Bronchus fibroblast of lung (primary cell): ENCODE measurements around the gene CHAC1. TPM values are rescaled to one million over a fixed set of nuclear protein-coding genes. Genes with fewer than 3 reads are reported as not detected.

Source experiments
- total RNA-seq: library from RNA; depleted of rRNA; stranded (reverse); fragments of >200 nt; gene quantifications from 2 replicates; pipeline ENCODE4 v1.2.3, GENCODE V29; 2015

The CHAC1 gene, protein sequence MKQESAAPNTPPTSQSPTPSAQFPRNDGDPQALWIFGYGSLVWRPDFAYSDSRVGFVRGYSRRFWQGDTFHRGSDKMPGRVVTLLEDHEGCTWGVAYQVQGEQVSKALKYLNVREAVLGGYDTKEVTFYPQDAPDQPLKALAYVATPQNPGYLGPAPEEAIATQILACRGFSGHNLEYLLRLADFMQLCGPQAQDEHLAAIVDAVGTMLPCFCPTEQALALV
- 73.6 and 79.5 TPM in 2 replicates for total RNA-seq

DNA sequence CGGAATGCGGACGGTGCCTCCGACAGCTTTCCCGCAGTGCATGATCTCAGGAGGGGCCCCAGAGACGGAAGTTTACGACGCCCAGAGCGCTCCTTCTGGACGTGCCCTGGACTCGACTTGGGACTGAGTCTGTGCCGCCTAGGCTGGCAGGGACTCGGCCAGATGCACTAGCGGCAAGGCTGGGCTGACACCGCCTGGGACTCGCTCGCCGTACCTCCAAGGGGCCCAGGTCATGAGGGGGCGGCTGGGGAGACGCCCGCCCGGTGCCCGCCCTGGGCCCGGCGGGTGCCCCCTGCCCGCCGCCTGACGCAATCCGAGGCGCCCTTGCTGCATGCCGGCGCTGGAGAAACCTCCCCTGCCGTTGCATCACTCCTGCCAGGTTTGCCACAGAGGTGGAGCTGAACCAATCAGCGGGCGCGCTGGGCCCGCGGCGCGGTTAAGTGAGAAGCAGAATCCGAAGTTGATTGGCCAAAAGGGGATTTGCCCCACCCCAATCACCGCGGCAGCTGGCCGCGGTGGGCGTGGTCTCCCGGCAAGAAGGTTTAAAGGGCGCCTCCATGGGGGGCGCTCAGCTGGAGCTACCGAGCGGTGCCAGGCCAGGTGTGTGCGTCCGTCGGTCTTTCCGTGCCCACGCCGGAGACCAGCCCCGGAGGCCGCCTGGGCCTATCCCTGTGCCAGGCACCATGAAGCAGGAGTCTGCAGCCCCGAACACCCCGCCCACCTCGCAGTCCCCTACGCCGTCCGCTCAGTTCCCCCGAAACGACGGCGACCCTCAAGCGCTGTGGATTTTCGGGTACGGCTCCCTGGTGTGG lies at the start of gene CHAC1:
Gene CHAC1, plus strand, starts transcription at position 571 of the 812 bp plus-strand sequence. Its CDS starts 113 bp downstream, at position 684.

DNA sequence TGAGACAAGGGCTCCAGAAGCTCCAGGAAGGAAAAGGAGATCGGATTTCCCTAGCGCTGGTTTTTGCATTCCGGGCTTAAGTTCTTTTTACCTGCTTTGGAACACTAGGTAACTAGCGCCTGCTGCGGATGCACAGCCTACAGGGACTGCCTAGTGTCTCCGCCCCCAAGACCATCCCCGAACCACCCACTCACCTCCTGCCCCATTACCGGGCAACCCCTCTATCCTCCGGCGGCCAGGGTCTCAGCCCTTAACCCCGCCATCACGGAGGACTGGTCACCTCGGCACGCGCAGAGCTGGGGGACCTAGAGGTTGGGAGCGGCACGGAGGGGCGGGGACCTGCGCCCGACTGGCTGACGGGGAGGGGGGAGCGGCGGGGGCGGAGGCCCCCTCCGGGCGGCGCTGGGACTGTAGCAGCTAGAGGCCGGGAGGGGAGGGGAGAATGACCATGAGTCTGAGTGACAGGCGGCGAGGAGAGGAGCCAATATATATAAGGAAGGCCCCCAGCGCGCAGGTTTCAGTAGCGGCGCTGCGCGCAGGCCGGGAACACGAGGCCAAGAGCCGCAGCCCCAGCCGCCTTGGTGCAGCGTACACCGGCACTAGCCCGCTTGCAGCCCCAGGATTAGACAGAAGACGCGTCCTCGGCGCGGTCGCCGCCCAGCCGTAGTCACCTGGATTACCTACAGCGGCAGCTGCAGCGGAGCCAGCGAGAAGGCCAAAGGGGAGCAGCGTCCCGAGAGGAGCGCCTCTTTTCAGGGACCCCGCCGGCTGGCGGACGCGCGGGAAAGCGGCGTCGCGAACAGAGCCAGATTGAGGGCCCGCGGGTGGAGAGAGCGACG lies 24.2 kb upstream of the CHAC1 start, which contains the start of gene DLL4:
Gene DLL4, plus strand, starts transcription at position 520 of the 839 bp plus-strand sequence. CDS start 329 bp downstream, outside the sequence.

Other genes with a start within 250 kb of the CHAC1 start
- gene RMDN3, start 198.2 kb upstream of the CHAC1 start, total RNA-seq, result 11.4 and 16.8 TPM in 2 replicates
- gene GCHFR, start 189.4 kb upstream of the CHAC1 start, total RNA-seq, result 4.2 and 4.8 TPM in 2 replicates
- not detected in 2 replicates for gene C15orf62, start 183.5 kb upstream of the CHAC1 start, total RNA-seq
- 20.1 and 32.3 TPM in 2 replicates for gene ZFYVE19, start 146.4 kb upstream of the CHAC1 start, total RNA-seq
- gene DNAJC17, start 146.0 kb upstream of the CHAC1 start, total RNA-seq, result 33.9 and 60.5 TPM in 2 replicates
- gene PPP1R14D, start 124.8 kb upstream of the CHAC1 start, total RNA-seq, result not detected in 2 replicates
- gene SPINT1, start 109.4 kb upstream of the CHAC1 start, total RNA-seq, result 2.5 and 4.3 TPM in 2 replicates
- gene RHOV, start 79.2 kb upstream of the CHAC1 start, total RNA-seq, result not detected in 2 replicates
- 24.0 and 26.6 TPM in 2 replicates for gene VPS18, start 59.0 kb upstream of the CHAC1 start, total RNA-seq
- gene DLL4, start 24.1 kb upstream of the CHAC1 start, total RNA-seq, result under 0.01 and 0.15 TPM in 2 replicates
- gene INO80, start 162.8 kb downstream of the CHAC1 start, total RNA-seq, result 13.4 and 17.8 TPM in 2 replicates